C4-2B (cell line): ENCODE measurements around the gene RPS6KA1.

Experiments used
- ZFX ChIP-seq: fragments of 450-650 bp; IDR thresholded peaks from 2 replicates; pipeline ENCODE4 v1.6.1; 2017
- TF ChIP-seq, protein P1 (sequence below): fragments of 450-650 bp; conservative IDR thresholded peaks from 2 replicates; pipeline ENCODE4 v1.5.1; 2017; ENCODE audit warnings: mild to moderate bottlenecking

DNA sequence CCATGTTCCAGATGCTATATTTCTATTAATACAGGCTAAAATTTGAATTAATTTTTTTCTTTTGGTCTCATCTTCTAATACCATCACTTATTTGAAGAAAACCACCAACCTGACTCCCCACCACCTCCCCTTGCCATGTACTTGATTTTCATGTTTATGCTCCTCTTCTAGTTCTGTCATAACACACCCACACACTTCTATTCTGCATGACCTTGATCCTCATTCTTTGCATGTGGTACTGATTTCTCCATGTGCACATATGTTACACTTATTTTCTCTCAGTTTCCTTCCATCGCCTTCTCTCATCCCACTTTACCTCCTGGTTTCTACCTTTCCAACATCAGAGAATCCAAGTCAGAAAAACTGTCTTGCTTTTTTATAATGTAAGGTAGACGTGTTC is 87.3 kb downstream of the RPS6KA1 start:
- TF ChIP-seq, protein P1, sequence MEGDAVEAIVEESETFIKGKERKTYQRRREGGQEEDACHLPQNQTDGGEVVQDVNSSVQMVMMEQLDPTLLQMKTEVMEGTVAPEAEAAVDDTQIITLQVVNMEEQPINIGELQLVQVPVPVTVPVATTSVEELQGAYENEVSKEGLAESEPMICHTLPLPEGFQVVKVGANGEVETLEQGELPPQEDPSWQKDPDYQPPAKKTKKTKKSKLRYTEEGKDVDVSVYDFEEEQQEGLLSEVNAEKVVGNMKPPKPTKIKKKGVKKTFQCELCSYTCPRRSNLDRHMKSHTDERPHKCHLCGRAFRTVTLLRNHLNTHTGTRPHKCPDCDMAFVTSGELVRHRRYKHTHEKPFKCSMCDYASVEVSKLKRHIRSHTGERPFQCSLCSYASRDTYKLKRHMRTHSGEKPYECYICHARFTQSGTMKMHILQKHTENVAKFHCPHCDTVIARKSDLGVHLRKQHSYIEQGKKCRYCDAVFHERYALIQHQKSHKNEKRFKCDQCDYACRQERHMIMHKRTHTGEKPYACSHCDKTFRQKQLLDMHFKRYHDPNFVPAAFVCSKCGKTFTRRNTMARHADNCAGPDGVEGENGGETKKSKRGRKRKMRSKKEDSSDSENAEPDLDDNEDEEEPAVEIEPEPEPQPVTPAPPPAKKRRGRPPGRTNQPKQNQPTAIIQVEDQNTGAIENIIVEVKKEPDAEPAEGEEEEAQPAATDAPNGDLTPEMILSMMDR = no peak
- TF ChIP-seq ZFX = no peak
